Colon (tissue), 2 donors: Measurements from ENCODE around the gene PARD3.

Experiments
- FAIRE-seq: peaks from 2 replicates; lab custom pipeline; 2012; peaks lifted over from hg19 to GRCh38; lab: Jason Lieb, UNC
- donor health status: control.
- donor health status: control.

Gene PARD3

DNA sequence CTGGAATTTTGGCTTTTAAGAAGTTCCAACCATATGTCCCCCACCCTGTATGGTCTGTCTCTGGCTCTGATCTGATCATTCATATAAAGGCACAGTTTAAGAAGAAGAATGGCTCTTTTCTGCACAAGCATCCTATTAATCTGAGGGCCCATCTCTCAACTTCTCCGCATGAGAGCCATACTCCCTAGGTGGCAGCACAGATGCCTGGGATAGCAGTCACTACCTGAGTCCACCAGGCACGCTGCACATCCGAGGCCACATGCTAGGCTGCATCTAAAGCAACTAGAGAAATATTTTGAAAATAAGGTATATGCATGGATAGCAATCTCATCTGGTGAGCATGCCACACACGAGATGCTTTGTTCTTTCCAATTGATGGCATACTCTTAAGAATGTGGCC, 565.5 kb downstream of the PARD3 start:
- no peak for FAIRE-seq

- FAIRE-seq, result no peak
These were observed 567.5 kb downstream of the PARD3 start for GRCh38 chr10:34247560-34247959.

DNA sequence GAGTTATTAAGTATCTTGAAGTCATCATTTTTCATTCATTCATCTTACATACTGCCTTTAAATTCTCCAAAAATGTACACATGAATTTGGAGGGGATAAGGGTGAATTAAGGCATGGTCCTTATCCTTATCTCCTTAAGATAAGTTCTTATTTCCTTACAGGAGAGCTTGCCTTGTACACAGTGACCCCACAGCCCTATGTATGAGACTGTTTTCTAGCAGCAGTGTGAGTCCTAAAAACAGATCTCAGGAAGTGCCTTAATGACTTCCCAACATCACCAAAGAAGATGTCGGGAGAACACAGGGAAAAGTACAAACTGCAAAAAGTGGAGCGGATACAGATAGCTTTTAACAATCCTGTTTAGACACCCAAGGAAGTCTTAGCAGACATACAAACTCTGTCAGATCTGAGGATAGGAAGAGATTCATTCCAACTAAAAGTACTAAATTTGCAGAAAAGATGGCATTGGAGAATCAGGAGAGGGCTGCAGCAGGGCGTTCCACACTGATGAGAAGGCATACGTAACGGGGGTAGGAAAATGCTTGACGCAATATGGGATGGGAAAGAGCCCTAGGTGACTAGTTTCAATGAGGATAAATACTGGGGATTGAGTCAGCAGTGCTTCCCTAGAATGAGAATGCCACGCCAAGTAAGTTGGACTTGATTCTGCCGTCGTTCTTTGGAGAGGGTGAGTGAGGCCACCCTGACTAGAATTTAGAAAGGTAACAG, 570.2 kb downstream of the PARD3 start:
- no peak for FAIRE-seq

- FAIRE-seq, result no peak
These were observed 573.7 kb downstream of the PARD3 start for GRCh38 chr10:34241226-34242000.

- no peak for FAIRE-seq
These were observed 575.1 kb downstream of the PARD3 start for GRCh38 chr10:34240039-34240438.

DNA sequence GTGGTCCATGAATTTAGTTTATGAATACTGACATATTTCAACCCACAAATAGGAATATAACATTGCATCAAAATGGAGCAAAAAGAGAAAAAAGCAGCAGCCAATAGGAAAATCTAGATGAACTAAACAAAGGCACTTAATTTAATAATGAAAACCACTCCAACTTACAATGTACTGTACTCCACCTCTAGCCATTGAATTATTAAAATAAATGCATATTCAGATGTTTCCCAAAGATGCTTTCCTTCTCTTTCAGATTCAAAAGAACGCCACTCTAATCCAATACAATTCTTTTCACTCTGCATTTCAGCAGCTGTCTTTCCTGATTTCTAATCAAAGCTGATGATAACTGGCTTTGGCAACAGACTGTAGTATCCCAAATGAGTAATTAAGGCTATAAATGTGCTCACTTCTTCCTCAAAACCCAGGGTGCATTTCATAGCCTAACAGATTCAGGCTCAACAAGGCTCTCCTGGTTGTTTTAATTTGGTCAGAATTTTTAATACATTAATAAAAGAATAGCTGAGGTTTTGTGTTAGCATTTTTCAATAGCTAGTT, 577.1 kb downstream of the PARD3 start:
- FAIRE-seq, result no peak

GRCh38 chr10:34236931-34237330, 578.2 kb downstream of the PARD3 start:
- FAIRE-seq, result no peak

DNA sequence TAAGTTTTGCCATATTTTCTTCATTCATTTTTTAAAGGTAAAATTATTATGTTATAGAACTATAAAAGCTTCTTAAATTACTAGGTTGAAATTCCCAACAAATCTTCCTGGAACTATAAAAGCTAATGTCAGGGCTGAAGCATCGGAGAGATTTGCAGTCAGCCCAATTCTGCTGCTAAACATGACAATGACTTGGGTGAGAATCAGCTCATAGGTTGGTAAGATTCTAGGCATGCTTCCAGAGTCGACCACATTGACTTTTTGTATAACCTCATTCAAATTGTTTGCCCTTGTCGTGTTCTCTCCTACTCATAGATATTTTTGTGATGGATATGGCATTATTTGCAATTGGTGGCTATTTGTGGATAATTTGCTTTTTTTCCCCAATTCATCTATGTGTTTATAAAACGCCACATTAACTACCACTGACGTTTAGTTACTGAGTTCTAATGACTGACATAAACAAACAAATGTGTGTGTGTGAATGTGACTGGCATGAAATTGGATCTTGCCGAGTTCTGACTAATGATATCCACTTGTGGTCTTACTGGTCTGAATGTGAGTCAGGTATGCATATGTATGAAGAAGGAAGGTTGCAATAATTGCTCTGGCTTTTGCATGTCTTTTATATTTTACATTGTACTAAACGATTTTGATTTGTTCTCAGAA, 579.8 kb downstream of the PARD3 start:
- no peak for FAIRE-seq

DNA sequence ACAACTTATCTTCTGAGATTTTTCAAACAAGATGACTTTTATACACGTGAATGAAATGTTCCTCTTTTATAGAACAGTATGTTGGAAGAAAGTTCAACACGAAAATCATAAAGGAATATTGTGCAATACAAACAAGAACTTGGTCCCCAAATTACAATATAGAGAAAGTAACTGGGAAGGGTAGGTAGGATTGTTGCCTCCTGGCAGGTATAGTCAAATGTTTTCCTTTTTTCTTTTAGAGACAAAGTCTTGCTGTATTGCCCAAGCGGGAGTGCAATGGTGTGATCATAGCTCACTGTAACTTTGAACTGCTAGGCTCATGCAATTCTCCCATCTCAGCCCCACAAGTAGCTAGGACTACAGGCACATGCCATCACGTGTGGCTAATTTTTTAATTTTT, 582.6 kb downstream of the PARD3 start:
- FAIRE-seq, result no peak

DNA sequence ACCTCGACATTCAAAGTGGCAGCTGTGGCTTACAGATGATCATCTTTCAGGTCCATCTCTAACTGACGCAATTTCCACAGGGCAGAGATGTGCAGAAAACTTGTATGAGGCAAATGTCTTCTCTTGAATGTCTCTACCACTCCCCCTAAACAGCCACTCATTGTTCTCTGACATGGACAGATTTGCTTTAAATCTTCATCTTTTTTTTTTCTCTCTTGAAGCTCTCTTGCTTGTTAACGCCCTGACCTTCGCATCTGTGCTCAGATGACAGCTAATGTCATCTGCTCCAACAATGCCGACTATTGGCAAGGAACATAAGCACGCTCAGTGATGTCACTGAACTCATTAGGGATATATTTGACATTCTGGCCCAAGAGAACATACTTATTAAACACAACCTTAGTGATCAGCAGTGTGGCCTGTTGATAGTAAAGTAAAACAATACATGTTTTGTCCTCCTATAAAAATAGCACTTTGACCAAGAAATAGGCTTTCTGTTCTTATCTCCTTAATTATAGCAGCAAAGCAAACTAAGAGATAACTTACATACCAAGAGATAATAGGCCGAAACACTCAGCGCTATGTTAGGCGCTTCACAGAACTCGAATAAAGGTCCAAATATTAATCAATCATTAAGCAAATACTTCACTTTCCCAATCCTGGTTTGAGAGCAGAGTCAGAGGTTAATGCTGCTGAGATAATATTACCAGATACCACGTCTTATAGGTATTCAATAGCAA, 583.5 kb downstream of the PARD3 start:
- no peak for FAIRE-seq

DNA sequence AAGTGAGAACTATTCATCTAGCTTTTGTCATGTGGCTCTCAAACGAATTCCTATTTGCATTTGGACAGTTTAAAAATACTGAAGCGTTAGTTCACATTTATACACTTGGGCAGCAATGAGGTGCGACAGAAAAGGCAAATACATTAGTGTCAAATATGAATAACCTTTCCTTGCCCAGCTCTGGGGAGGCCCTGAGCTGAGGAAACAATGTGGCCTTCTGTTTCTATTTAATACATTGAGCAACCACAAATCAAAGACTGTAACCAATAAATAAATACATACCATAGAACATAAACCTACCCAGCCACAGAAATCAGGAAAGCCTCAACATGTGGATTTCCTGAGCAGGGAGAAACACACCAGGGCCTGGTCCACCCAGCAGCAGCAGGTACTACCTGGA, 585.2 kb downstream of the PARD3 start:
- no peak for FAIRE-seq

GRCh38 chr10:34228066-34228465, 587.0 kb downstream of the PARD3 start:
- FAIRE-seq, result no peak

GRCh38 chr10:34224639-34225038, 590.5 kb downstream of the PARD3 start:
- FAIRE-seq, result no peak

DNA sequence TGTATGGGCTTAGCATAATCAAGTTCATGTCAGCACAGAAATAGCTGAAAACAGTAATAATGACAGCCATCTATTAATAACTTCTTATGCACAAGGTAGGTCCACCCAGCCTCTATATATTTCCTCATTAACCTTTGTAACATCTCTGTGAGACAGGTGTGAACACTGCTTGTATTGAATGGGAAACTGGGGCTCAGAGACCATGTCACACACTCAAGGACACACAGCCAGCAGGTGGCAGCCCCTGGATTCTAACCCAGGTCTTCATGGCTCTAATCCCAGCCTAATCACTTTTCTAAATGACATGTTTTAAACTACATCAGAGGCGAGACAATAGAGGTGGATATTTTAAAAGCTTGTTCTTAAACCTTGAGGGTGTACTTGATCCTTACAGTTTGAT, 591.4 kb downstream of the PARD3 start:
- FAIRE-seq, result no peak

- FAIRE-seq, result no peak
These were observed 592.7 kb downstream of the PARD3 start for GRCh38 chr10:34222359-34222758.

DNA sequence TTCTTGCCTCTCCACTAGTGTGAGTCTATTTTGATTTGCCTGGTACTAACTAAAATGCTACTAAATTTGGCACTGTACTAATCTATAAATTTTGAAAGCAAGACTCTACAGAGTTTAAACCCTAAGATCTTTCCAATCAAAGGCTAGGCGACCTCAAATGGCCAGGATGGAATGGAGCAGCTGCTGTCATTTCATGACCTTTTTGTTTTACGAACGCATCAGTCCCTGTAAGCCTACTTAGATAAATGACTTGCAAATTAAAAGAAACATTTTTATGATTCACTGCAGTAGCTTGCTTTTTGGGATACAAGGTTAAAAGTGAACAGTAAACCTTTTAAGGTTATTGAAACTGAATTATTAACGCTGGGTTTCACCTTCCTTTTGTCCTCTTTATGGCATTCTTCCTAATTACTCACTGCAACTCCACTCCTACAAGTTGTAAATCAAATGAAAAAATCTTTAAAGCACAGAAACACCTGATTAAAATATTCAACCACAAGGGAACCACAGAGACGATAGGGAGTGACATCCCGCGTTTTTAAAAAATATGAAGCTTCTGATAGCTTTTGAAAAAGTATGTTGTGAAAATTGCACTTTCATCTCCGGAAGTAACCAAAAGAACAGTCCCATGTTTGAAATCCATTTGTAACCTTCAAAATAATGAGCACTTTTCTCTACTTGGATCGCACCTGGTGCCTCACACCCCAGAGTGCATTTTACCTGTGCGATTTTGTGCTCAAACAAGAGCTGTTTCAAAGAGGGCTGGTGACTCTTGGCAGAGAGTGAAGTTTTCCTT, 595.1 kb downstream of the PARD3 start:
- FAIRE-seq, result no peak

DNA sequence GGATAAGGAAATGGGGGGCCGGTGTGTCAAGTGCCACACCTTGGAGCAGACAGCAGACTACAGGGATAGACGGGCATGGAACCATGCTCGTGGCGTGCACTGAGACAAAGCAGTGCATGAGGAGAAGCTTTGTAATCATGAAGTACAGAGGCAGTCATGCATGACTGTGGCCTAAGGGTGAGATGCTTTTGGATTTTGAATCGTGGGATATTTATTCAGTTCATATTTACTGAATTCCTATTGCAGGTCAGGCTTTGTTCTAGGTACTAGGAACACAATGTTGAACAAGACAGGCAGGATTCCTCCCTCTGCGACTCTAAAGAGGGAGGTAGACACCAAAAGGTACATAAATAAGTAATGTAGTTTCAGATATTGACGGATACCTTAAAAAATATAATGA, 597.6 kb downstream of the PARD3 start:
- FAIRE-seq, result no peak

- FAIRE-seq, result no peak
These were observed 598.6 kb downstream of the PARD3 start for GRCh38 chr10:34216348-34216945.

DNA sequence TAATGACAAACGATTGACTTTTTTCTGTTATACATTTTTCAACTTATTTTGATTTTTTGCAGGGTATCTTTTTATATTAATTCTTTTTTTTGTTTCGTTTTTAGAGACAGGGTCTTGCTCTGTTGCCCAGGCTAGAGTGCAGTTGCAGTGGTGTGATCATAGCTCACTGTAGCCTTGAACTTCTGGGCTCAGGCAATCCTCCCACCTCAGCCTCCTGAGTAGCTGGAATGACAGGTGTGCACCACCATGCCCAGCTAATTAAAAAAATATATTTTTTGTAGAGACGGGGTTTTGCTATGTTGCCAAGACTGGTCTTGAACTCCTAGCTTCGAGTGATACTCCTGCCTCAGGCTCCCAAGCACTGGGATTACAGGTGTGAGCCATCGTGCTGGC, 601.3 kb downstream of the PARD3 start:
- FAIRE-seq, result no peak

GRCh38 chr10:34213193-34213804, 601.8 kb downstream of the PARD3 start:
- FAIRE-seq, result no peak

GRCh38 chr10:34207343-34207742, 607.8 kb downstream of the PARD3 start:
- FAIRE-seq, result no peak
